HEK293 (cell line): ENCODE measurements around the gene BHMT.

Experiments
- CTCF ChIA-PET: fragments of 350-600 bp; formaldehyde crosslinking; extraction: SDS; loops from one replicate; lab custom pipeline; 2021; ENCODE audit warnings: antibody characterized with exemption; lab: Yijun Ruan, JAX
- POLR2A ChIA-PET: fragments of 300-600 bp; formaldehyde crosslinking; extraction: SDS; loops from one replicate; lab custom pipeline; 2020; ENCODE audit warnings: antibody characterized with exemption, inconsistent platforms; lab: Yijun Ruan, JAX
- H3K27ac ChIP-seq: fragments of 200-500 bp; sonication (Bioruptor generic); 2 replicates; pipeline ENCODE4 v1.5.1; 2014; ENCODE audit warnings: low read depth, low read length, control low read depth, inconsistent platforms; ENCODE audit errors: extremely low read depth
- H3K36me3 ChIP-seq, 2 experiments: fragments of 200-500 bp in 1 of 2; sonication (Bioruptor generic) in 1 of 2; 1 replicate in 1 of 2; 2 replicates in 1 of 2; pipeline ENCODE4 v1.5.1; 2014 to 2017; ENCODE audit warnings: inconsistent platforms in 2 of 2, low read length in 2 of 2; ENCODE audit not compliant: control insufficient read depth in 2 of 2, insufficient read depth in 1 of 2
- H3K4me1 ChIP-seq: fragments of 200-500 bp; sonication (Bioruptor generic); 2 replicates; pipeline ENCODE4 v1.5.1; 2014; ENCODE audit warnings: mild to moderate bottlenecking, low read length, inconsistent platforms; ENCODE audit not compliant: control insufficient read depth, insufficient read depth
- H3K4me3 ChIP-seq: 2 replicates; pipeline ENCODE4 v1.5.1; 2011; ENCODE audit warnings: low read depth, mild to moderate bottlenecking, control low read depth, low read length, moderate library complexity
- H3K9me3 ChIP-seq: fragments of 200-500 bp; sonication (Bioruptor generic); 2 replicates; pipeline ENCODE4 v1.5.1; 2014; ENCODE audit warnings: low read depth, low read length, inconsistent platforms; ENCODE audit not compliant: control insufficient read depth, insufficient read depth
- FEZF1 ChIP-seq: fragments of 450-650 bp; formaldehyde crosslinking; IDR thresholded peaks from 2 replicates; pipeline ENCODE4 v1.5.1; 2016; ENCODE audit warnings: missing biosample characterization, missing genetic modification characterization
- HOXC10 ChIP-seq: sonication (generic); formaldehyde crosslinking; IDR thresholded peaks from 2 replicates; pipeline ENCODE4 v1.8.1; 2023; ENCODE audit warnings: mild to moderate bottlenecking, missing genetic modification reagents
- IKZF3 ChIP-seq: fragments of 450-650 bp; IDR thresholded peaks from 2 replicates; pipeline ENCODE4 v1.5.0; 2018; ENCODE audit warnings: missing biosample characterization, mild to moderate bottlenecking, missing genetic modification characterization, moderate library complexity
- KLF1 ChIP-seq: fragments of 450-650 bp; formaldehyde crosslinking; IDR thresholded peaks from 2 replicates; pipeline ENCODE4 v1.5.1; 2016; ENCODE audit warnings: missing biosample characterization, missing genetic modification characterization
- SETDB1 ChIP-seq: IDR thresholded peaks from one replicate; pipeline ENCODE4 v1.6.1; 2017; ENCODE audit warnings: mild to moderate bottlenecking, low read length, moderate library complexity, mixed read lengths; ENCODE audit not compliant: insufficient read length
- ZBTB17 ChIP-seq: fragments of 450-650 bp; formaldehyde crosslinking; IDR thresholded peaks from 2 replicates; pipeline ENCODE4 v1.5.1; 2016; ENCODE audit warnings: missing biosample characterization, missing genetic modification characterization
- ZNF132 ChIP-seq: fragments of 450-650 bp; formaldehyde crosslinking; IDR thresholded peaks from 2 replicates; pipeline ENCODE4 v1.5.1; 2017; ENCODE audit warnings: missing biosample characterization, missing genetic modification characterization, borderline replicate concordance
- ZNF155 ChIP-seq: fragments of 450-650 bp; formaldehyde crosslinking; IDR thresholded peaks from 2 replicates; pipeline ENCODE4 v1.5.1; 2016; ENCODE audit warnings: missing biosample characterization, missing genetic modification characterization
- ZNF169 ChIP-seq: fragments of 450-650 bp; formaldehyde crosslinking; IDR thresholded peaks from 2 replicates; pipeline ENCODE4 v1.5.1; 2016; ENCODE audit warnings: missing biosample characterization, missing genetic modification characterization
- ZNF211 ChIP-seq: fragments of 450-650 bp; formaldehyde crosslinking; IDR thresholded peaks from 2 replicates; pipeline ENCODE4 v1.5.1; 2016; ENCODE audit warnings: low read depth, missing biosample characterization, missing genetic modification characterization
- ZNF324 ChIP-seq: fragments of 450-650 bp; formaldehyde crosslinking; IDR thresholded peaks from 2 replicates; pipeline ENCODE4 v1.5.1; 2016; ENCODE audit warnings: missing biosample characterization, missing genetic modification characterization
- ZNF37A ChIP-seq: fragments of 450-650 bp; IDR thresholded peaks from 2 replicates; pipeline ENCODE4 v1.5.1; 2018; ENCODE audit warnings: missing biosample characterization, missing genetic modification characterization
- ZNF416 ChIP-seq: fragments of 450-650 bp; formaldehyde crosslinking; IDR thresholded peaks from 2 replicates; pipeline ENCODE4 v1.5.1; 2016; ENCODE audit warnings: missing biosample characterization, missing genetic modification characterization
- ZNF426 ChIP-seq: fragments of 450-650 bp; formaldehyde crosslinking; IDR thresholded peaks from 2 replicates; pipeline ENCODE4 v1.5.1; 2017; ENCODE audit warnings: missing biosample characterization, missing genetic modification characterization, mild to moderate bottlenecking, inconsistent platforms, moderate library complexity
- ZNF433 ChIP-seq: fragments of 450-650 bp; formaldehyde crosslinking; IDR thresholded peaks from 2 replicates; pipeline ENCODE4 v1.5.1; 2016; ENCODE audit warnings: missing biosample characterization, missing genetic modification characterization, low read depth
- ZNF658 ChIP-seq: fragments of 450-650 bp; formaldehyde crosslinking; IDR thresholded peaks from 2 replicates; pipeline ENCODE4; 2016; ENCODE audit warnings: missing biosample characterization, missing genetic modification characterization
- ZNF677 ChIP-seq: fragments of 450-650 bp; IDR thresholded peaks from 2 replicates; pipeline ENCODE4 v1.5.0; 2018; ENCODE audit warnings: missing biosample characterization, mild to moderate bottlenecking, missing genetic modification characterization, moderate library complexity
- ZNF747 ChIP-seq: fragments of 450-650 bp; formaldehyde crosslinking; IDR thresholded peaks from 2 replicates; pipeline ENCODE4 v1.5.1; 2016; ENCODE audit warnings: missing biosample characterization, missing genetic modification characterization
- ZNF768 ChIP-seq: fragments of 450-650 bp; formaldehyde crosslinking; IDR thresholded peaks from 2 replicates; pipeline ENCODE4 v1.5.1; 2018; ENCODE audit warnings: missing biosample characterization, mild to moderate bottlenecking, missing genetic modification characterization
- ZNF792 ChIP-seq: fragments of 450-650 bp; formaldehyde crosslinking; IDR thresholded peaks from 2 replicates; pipeline ENCODE4 v1.5.1; 2016; ENCODE audit warnings: missing biosample characterization, missing genetic modification characterization
- TF ChIP-seq, protein P1 (sequence below): fragments of 450-650 bp; formaldehyde crosslinking; IDR thresholded peaks from 2 replicates; pipeline ENCODE4 v1.5.1; 2016; ENCODE audit warnings: missing biosample characterization, missing genetic modification characterization
- TF ChIP-seq, protein P2 (sequence below): fragments of 450-650 bp; formaldehyde crosslinking; IDR thresholded peaks from 2 replicates; pipeline ENCODE4 v1.5.1; 2017; ENCODE audit warnings: missing biosample characterization, missing genetic modification characterization
- TF ChIP-seq, protein P3 (sequence below): fragments of 450-650 bp; formaldehyde crosslinking; IDR thresholded peaks from 2 replicates; pipeline ENCODE4 v1.5.1; 2016; ENCODE audit warnings: missing biosample characterization, missing genetic modification characterization
- TF ChIP-seq, protein P4 (sequence below): fragments of 450-650 bp; formaldehyde crosslinking; optimal IDR thresholded peaks from 2 replicates; pipeline ENCODE3; 2016; ENCODE audit warnings: missing biosample characterization, mild to moderate bottlenecking, missing genetic modification characterization
- TF ChIP-seq, protein P5 (sequence below): sonication (generic); formaldehyde crosslinking; IDR thresholded peaks from 2 replicates; pipeline ENCODE4 v1.8.1; 2022; ENCODE audit warnings: mild to moderate bottlenecking, moderate library complexity, missing genetic modification reagents

BHMT gene

DNA sequence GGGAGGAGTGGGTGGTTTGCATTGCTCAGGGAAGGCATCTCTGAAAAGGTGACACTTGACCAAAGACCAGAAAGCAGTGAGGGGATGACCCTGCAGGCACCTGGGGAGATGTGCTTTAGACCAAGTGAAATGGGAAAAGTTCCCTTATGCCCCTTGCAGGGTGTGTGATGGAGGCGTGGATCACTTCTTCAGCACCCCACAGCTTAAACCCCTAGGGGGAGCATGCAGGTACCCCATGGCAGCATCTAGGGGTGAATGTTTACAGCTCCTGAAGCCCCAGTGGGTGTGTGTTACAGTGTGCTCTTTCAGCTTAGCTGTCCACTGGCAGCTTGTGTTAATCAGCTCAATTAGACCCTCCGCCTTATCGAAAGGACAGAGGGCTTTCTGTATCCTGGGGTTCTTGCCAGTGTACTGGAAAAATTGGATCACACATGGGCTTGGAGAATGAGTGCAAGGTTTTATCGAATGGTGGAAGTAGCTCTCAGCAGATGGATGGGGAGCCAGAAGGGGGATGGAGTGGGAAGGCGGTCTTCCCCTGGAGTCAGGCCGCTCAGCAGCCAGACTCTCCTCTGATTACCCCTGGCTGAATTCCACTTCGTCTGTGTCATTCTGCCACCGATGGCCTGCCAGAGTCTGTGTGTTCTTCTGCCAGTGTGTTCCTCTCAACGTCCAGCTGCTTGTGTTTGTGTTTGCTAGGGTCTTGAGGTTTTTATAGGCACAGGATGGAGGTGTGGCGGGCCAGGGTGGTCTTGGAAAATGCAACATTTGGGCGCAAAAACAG lies 35.8 kb upstream of the BHMT start (continued):
- no peak for TF ChIP-seq ZNF768 (tag by site-specific recombination)
- TF ChIP-seq ZNF747 (tag by site-specific recombination), result no peak
- no peak for TF ChIP-seq ZNF324 (tag by site-specific recombination)
- TF ChIP-seq ZNF433, result no peak
- TF ChIP-seq, protein P1, sequence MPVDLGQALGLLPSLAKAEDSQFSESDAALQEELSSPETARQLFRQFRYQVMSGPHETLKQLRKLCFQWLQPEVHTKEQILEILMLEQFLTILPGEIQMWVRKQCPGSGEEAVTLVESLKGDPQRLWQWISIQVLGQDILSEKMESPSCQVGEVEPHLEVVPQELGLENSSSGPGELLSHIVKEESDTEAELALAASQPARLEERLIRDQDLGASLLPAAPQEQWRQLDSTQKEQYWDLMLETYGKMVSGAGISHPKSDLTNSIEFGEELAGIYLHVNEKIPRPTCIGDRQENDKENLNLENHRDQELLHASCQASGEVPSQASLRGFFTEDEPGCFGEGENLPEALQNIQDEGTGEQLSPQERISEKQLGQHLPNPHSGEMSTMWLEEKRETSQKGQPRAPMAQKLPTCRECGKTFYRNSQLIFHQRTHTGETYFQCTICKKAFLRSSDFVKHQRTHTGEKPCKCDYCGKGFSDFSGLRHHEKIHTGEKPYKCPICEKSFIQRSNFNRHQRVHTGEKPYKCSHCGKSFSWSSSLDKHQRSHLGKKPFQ (tag by site-specific recombination), result no peak
- no peak for TF ChIP-seq ZNF37A (tag by site-specific recombination)
- no peak for TF ChIP-seq ZNF132 (tag by site-specific recombination)
- TF ChIP-seq ZNF155 (tag by site-specific recombination), result no peak
- no peak for TF ChIP-seq ZNF658 (tag by site-specific recombination)
- TF ChIP-seq, all 188 proteins: peak for 0

DNA sequence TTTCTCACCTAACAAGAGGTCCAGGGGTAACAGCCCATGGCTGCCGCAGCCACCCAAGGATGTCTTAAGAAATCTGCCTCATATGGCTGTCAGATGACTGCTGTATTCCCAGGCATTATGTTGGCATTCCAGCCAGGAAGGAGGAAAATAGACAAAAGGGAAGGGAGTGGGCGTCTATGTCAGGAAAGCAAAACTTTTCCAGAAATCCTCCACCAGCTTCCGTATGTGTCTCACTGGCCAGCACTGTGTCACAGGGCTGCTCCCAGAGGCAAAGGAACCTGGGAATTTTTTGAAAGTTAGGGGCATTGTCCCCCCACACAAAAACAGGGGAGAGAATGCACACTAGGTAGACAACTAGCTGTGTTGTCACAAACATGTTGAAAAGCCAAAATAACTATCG lies 34.8 kb upstream of the BHMT start:
- Histone ChIP-seq H3K27ac (no peak overlapping the region), H3K9me3 (no peaks in the 10 kb centered on the region), H3K36me3 (no peaks in the 10 kb centered on the region), H3K4me3 (no peak overlapping the region), H3K4me1 (no peaks in the 10 kb centered on the region)
- CTCF ChIA-PET, result interaction anchor here (2.4 kb wide), 1 partner anchor 52 kb away, joined by 7 read pairs; no protein-coding TSS in a partner anchor
- POLR2A ChIA-PET, result no interaction called here
- no peak for TF ChIP-seq ZNF792 (tag by site-specific recombination)
- TF ChIP-seq HOXC10, result no peak
- TF ChIP-seq, protein P2, sequence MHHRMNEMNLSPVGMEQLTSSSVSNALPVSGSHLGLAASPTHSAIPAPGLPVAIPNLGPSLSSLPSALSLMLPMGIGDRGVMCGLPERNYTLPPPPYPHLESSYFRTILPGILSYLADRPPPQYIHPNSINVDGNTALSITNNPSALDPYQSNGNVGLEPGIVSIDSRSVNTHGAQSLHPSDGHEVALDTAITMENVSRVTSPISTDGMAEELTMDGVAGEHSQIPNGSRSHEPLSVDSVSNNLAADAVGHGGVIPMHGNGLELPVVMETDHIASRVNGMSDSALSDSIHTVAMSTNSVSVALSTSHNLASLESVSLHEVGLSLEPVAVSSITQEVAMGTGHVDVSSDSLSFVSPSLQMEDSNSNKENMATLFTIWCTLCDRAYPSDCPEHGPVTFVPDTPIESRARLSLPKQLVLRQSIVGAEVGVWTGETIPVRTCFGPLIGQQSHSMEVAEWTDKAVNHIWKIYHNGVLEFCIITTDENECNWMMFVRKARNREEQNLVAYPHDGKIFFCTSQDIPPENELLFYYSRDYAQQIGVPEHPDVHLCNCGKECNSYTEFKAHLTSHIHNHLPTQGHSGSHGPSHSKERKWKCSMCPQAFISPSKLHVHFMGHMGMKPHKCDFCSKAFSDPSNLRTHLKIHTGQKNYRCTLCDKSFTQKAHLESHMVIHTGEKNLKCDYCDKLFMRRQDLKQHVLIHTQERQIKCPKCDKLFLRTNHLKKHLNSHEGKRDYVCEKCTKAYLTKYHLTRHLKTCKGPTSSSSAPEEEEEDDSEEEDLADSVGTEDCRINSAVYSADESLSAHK (tag by site-specific recombination), result no peak
- TF ChIP-seq ZBTB17 (tag by site-specific recombination), result no peak
- no peak for TF ChIP-seq ZNF155 (tag by site-specific recombination)
- TF ChIP-seq KLF1, result no peak
- TF ChIP-seq, protein P3, sequence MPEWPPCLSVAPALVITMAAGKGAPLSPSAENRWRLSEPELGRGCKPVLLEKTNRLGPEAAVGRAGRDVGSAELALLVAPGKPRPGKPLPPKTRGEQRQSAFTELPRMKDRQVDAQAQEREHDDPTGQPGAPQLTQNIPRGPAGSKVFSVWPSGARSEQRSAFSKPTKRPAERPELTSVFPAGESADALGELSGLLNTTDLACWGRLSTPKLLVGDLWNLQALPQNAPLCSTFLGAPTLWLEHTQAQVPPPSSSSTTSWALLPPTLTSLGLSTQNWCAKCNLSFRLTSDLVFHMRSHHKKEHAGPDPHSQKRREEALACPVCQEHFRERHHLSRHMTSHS, result no peak
- TF ChIP-seq SETDB1, result no peak
- no peak for TF ChIP-seq ZNF211 (tag by site-specific recombination)
- TF ChIP-seq ZNF658 (tag by site-specific recombination), result no peak
- TF ChIP-seq ZNF426 (tag by site-specific recombination), result no peak
- TF ChIP-seq, protein P4, sequence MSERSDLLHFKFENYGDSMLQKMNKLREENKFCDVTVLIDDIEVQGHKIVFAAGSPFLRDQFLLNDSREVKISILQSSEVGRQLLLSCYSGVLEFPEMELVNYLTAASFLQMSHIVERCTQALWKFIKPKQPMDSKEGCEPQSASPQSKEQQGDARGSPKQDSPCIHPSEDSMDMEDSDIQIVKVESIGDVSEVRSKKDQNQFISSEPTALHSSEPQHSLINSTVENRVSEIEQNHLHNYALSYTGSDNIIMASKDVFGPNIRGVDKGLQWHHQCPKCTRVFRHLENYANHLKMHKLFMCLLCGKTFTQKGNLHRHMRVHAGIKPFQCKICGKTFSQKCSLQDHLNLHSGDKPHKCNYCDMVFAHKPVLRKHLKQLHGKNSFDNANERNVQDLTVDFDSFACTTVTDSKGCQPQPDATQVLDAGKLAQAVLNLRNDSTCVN (tag by site-specific recombination), result no peak
- TF ChIP-seq FEZF1 (tag by site-specific recombination), result no peak
- TF ChIP-seq, protein P5, sequence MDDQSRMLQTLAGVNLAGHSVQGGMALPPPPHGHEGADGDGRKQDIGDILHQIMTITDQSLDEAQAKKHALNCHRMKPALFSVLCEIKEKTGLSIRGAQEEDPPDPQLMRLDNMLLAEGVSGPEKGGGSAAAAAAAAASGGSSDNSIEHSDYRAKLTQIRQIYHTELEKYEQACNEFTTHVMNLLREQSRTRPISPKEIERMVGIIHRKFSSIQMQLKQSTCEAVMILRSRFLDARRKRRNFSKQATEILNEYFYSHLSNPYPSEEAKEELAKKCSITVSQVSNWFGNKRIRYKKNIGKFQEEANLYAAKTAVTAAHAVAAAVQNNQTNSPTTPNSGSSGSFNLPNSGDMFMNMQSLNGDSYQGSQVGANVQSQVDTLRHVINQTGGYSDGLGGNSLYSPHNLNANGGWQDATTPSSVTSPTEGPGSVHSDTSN (CRISPR knock-in tag), result no peak
- TF ChIP-seq ZNF132 (tag by site-specific recombination), result no peak
- no peak for TF ChIP-seq ZNF169 (tag by site-specific recombination)
- TF ChIP-seq ZNF677, result no peak
- TF ChIP-seq IKZF3 (tag by site-specific recombination), result no peak
- TF ChIP-seq ZNF416, result no peak
- TF ChIP-seq, all 188 proteins: peak for 0
